ENCODE data around the gene ZFC3H1.

Gene ZFC3H1

GRCh38 chr12:71646512-71646911 is 17.1 kb downstream of the ZFC3H1 start:
- DNase-seq (ENCODE audit: insufficient read length, low spot score): no peak
- no peak for FAIRE-seq
- no peak for TF ChIP-seq CTCF (IDR thresholded peaks at IDR 0.05; ENCODE audit: insufficient read depth, missing control alignments)

GRCh38 chr12:71645268-71645667 is 18.4 kb downstream of the ZFC3H1 start:
- FAIRE-seq (no peak), DNase-seq (ENCODE audit: insufficient read length, low spot score) (no peak)

GRCh38 chr12:71642264-71642663 is 21.4 kb downstream of the ZFC3H1 start:
- no peak for DNase-seq (ENCODE audit: insufficient read length, low spot score)
- no peak for TF ChIP-seq CTCF (IDR thresholded peaks at IDR 0.05; ENCODE audit: insufficient read depth, missing control alignments)
- no peak for FAIRE-seq

More at GRCh38 chr12:71645268-71645667, 18.4 kb downstream of the ZFC3H1 start:
- no peak for TF ChIP-seq CTCF (IDR thresholded peaks at IDR 0.05; ENCODE audit: insufficient read depth, missing control alignments)

GRCh38 chr12:71641390-71641789 is 22.3 kb downstream of the ZFC3H1 start:
- DNase-seq (ENCODE audit: insufficient read length, low spot score): no peak
- FAIRE-seq: no peak
- TF ChIP-seq CTCF (IDR thresholded peaks at IDR 0.05; ENCODE audit: insufficient read depth, missing control alignments): no peak

- no peak for FAIRE-seq
Observed at GRCh38 chr12:71640316-71640715, 23.3 kb downstream of the ZFC3H1 start.

GRCh38 chr12:71639341-71639760 is 24.3 kb downstream of the ZFC3H1 start:
- no peak for FAIRE-seq

More at GRCh38 chr12:71640316-71640715, 23.3 kb downstream of the ZFC3H1 start:
- DNase-seq (ENCODE audit: insufficient read length, low spot score): no peak
- TF ChIP-seq CTCF (IDR thresholded peaks at IDR 0.05; ENCODE audit: insufficient read depth, missing control alignments): no peak

GRCh38 chr12:71638499-71638898 is 25.1 kb downstream of the ZFC3H1 start:
- DNase-seq (ENCODE audit: insufficient read length, low spot score) (no peak), FAIRE-seq (no peak)
- no peak for TF ChIP-seq CTCF (IDR thresholded peaks at IDR 0.05; ENCODE audit: insufficient read depth, missing control alignments)

More at GRCh38 chr12:71639341-71639760, 24.3 kb downstream of the ZFC3H1 start:
- no peak for DNase-seq (ENCODE audit: insufficient read length, low spot score)
- peak; percentile 5 for TF ChIP-seq CTCF (IDR thresholded peaks at IDR 0.05; ENCODE audit: insufficient read depth, missing control alignments)
